Fibroblast of villous mesenchyme (primary cell): ENCODE data around the gene NFU1. TPM values are rescaled to one million over a fixed set of nuclear protein-coding genes. Genes with fewer than 3 reads are reported as not detected.

Source experiments
- DNase-seq: peaks from one replicate; pipeline ENCODE4 v3.0.0-alpha.2; 2010; ENCODE audit warnings: low read depth
- H3K4me3 ChIP-seq: 2 replicates; pipeline ENCODE4 v1.5.1; 2011; ENCODE audit warnings: low read depth, mild to moderate bottlenecking, low read length
- total RNA-seq: library from RNA; depleted of rRNA; stranded (reverse); fragments of >200 nt; gene quantifications from 2 replicates; pipeline ENCODE4 v1.2.3, GENCODE V29; 2012
- TF ChIP-seq, protein P1 (sequence below): IDR thresholded peaks from 2 replicates; pipeline ENCODE4 v1.5.1; 2012; ENCODE audit warnings: low read depth, mild to moderate bottlenecking, low read length; ENCODE audit not compliant: insufficient read depth

The NFU1 gene
- total RNA-seq, 1 donor: 61.7 TPM

DNA sequence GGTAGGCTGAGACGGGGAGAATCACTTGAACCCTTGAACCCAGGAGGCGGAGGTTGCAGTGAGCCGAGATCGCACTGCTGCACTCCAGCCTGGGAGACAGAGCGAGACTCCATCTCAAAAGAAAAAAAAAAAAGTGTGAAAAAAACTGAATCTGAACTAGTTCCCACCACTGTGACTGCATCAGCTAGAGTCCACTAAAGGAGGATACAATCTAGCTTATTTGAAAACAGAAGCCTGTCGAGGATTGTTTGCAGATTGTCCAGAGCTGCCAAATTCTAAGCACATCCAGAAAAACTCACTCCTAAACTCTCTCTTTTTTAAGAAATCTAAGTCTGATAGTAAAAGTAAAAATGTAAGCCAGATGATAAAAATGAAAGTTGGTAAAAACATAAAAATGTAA lies 60.8 kb downstream of the NFU1 start:
- no peak overlapping the region for H3K4me3 ChIP-seq
- DNase-seq: no peak
- TF ChIP-seq, protein P1, sequence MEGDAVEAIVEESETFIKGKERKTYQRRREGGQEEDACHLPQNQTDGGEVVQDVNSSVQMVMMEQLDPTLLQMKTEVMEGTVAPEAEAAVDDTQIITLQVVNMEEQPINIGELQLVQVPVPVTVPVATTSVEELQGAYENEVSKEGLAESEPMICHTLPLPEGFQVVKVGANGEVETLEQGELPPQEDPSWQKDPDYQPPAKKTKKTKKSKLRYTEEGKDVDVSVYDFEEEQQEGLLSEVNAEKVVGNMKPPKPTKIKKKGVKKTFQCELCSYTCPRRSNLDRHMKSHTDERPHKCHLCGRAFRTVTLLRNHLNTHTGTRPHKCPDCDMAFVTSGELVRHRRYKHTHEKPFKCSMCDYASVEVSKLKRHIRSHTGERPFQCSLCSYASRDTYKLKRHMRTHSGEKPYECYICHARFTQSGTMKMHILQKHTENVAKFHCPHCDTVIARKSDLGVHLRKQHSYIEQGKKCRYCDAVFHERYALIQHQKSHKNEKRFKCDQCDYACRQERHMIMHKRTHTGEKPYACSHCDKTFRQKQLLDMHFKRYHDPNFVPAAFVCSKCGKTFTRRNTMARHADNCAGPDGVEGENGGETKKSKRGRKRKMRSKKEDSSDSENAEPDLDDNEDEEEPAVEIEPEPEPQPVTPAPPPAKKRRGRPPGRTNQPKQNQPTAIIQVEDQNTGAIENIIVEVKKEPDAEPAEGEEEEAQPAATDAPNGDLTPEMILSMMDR: no peak

DNA sequence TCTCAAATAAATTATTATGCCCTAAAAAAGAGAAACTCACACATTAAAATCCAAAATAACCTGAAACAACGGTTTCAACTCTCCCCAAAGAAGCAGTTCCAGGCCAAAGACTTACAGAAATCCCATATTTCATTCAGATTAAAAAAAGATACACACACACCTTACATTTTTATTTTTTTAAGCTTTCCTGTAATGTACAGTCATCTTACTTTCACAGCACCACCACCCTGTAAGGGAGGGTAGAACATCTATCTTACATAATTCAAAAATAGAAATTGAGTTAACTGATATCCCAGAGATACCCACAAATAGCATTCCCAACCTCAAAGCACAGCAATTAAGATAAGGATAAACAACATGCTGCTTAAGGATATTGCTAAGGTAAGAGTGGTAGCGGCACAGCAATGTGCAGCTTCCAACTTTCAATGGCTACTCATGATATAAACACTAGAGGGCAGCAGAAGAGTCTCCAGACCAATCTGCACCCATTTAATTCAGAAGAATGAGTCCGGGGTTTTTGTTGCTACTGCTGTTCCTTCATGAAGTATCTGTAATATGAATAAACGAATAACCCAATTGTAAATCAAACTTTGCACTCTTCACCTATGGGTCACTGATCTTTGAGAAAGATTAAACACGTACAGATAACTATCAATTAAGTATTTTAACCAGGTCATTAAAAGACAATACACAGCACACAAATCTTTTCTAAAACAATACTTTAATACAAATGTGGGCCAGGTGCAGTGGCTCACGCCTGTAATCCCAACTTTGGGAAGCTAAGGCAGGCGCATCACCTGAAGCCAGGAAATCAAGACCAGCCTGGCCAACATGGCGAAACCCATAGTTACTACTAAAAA lies 61.5 kb downstream of the NFU1 start:
- TF ChIP-seq, protein P1: peak; percentile 65
- DNase-seq: peak; percentile 60
- no peak overlapping the region for H3K4me3 ChIP-seq

- TF ChIP-seq, protein P1: no peak
- no peak overlapping the region for H3K4me3 ChIP-seq
These were observed 64.5 kb downstream of the NFU1 start for GRCh38 chr2:69372767-69373166.

DNA sequence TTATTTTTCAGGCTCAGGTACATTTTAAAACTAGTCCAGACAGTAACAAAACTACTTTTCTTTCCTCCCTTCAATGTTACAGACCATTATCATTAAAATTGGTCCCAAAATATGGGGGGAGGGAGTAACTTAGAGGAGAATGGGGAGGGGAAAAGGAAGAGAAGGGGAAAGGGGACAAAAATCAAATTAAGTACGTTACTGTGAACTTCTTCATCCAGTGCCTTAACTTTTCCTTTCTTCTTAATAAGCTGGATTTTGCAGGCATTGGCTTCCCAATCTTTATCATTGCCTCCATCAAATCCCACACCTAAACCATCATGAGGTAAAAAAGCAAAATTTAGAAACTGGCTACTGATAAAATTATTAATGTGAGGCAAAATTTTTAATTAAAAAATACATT lies 67.4 kb downstream of the NFU1 start:
- no peak for DNase-seq
- TF ChIP-seq, protein P1: no peak
- no peak overlapping the region for H3K4me3 ChIP-seq

More at GRCh38 chr2:69372767-69373166, 64.5 kb downstream of the NFU1 start:
- DNase-seq: no peak

GRCh38 chr2:69368588-69368987 lies 68.6 kb downstream of the NFU1 start:
- H3K4me3 ChIP-seq: no peak overlapping the region
- TF ChIP-seq, protein P1: no peak
- no peak for DNase-seq

DNA sequence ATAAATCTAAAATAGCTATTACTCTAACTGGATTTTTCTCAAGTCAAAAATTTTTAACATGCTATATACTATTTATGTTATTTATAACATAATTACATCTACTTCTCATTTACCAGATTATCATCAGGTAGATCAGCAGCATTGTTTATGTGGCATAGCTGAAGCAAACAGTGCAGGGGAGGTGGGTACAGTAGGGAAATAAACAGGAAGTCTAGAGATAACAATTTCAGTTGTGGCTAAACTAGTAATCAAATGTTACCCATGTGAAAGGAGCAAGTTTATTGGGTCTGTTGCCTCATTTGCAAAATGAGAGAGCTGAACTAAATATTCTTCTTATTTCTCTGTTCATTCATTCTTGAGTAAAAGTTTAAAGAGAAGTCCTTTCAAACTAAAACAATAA lies 77.9 kb downstream of the NFU1 start:
- no peak overlapping the region for H3K4me3 ChIP-seq
- TF ChIP-seq, protein P1: no peak
- DNase-seq: no peak
